Cardiac septum (tissue), 1 donor: ENCODE measurements around the gene DUSP6. TPM values are rescaled to one million over a fixed set of nuclear protein-coding genes. Genes with fewer than 3 reads are reported as not detected.

ENCODE experiments used
- DNase-seq: peaks from one replicate; pipeline ENCODE4 v3.0.0-alpha.2; 2020; ENCODE audit warnings: low spot score
- intact Hi-C: fragments of 100-400 bp; cut with DNase I; formaldehyde crosslinking; loops from one replicate; pipeline ENCODE4 v1.14.0; 2022
- total RNA-seq: library from RNA; stranded (reverse); fragmentation: NEBNext Ultra II Directional; extraction: Animal tissue kit (Norgen Biotek cat#: 25700); gene quantifications from one replicate; pipeline ENCODE4 v1.2.1, GENCODE V29; 2021
- donor health status: DM: no; HTN: no; CAD: no.

The DUSP6 gene
- total RNA-seq, 1 donor from 2014 or later: 28.9 TPM

DNA sequence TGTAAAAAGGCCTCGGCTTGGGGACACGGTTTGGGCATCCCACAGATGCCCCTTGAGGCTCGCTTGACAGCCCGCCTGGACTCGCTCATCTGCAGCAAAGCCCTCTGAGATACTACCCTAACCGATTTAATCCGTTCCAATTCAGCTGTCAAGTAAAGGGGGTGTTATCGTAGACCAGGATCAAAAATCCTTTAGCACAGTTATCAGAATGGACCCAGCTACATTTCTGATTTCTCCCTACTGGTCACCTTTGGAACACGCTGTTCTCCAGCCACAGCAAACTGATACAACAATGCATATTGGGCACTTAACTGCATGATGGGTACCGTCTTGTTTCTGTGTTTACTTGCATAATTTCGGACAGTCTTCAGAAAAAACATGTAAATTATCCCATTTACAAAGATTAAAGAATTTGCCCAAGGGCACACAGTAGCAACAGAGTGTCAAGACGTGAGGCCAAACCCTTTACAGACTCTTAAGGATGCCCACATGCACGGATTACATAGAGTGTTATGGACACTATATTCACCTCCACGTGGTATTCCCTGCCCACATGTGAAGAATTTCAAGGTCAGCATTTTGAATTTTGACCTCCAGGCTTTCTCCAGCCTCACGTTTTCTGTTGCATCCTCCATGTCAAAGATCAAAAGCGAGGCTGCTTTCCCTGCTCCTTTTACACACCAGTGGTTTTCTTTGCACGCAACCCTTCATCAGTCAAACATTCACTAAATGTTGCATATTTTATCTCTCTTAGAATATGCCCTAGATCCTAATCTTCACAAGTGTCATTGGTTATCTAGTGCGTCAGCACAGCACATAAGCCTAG, 3.2 kb upstream of the DUSP6 start:
- DNase-seq: no peak
- intact Hi-C loops: loop anchor here (10.0 kb wide), 1 partner anchor 169 kb away; the partner anchor contains the start of genes GALNT4 and POC1B

DNA sequence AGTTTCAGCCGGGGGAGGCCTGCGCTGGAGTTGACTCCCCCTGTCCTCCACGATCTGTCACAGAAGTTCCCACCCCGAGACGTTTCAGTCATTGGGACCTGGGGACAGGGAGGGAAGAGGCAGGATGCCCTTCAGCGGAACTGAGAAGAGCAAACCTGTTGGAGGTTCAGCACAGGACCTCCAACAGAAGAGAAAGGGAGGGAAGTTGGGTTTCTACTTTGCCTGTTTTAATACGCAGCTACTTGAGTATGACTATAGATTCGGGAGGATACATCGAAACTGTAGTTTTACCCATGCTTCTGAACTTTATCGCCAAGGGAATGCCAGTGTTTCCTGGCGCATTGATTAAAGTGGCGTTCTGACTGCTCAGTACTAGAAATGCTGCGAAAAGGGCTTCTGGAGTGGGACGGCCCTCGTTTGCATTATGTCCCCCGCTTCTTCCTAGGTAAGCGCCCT, 2.3 kb upstream of the DUSP6 start:
- intact Hi-C loops: loop anchor here (5.0 to 10.0 kb wide), 6 partner anchors 33 to 302 kb away; partner anchors contain the start of genes GALNT4 and POC1B
- no peak for DNase-seq

DNA sequence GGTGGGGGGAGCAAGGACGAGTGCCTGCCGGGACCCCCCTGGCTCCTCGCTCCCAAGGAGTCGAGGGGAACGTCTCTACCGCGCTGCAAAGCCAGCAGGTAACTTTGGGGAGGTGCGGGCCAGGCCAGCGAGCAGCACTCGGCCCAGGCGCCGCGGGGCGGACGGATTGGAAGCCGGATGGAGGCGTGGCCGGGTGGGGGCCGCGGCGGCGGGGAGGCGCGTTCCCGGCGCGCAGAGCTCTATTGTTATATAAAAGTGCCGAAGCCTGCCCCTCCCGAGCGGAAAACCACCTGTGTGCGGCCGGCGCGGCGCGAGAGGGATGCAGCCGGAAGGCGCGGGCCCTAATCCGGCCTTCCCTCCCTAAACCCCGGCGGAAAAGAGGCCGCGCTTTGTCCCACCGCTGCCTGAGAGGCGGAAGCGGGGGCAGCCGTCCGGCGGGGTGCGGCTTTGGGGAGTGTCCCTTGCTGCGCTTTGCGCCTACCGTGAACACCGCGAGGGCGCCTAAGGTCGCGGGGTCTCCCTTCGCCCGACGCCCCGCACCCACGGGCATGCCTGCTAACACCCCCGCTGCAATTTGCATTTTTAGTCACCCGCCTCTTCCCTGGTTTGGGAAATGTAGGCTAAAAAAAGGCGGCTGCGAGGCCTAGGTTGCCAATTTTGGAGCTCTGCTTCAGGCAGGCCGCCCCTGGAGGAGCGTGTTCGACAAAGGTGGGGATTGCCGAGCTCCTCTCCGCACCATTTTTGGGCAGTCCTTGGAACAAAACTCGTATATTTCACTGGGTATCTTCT, 1.7 kb upstream of the DUSP6 start:
- intact Hi-C loops: loop anchor here (5.0 to 10.0 kb wide), 6 partner anchors 33 to 302 kb away; partner anchors contain the start of genes GALNT4 and POC1B
- peak; percentile 92 for DNase-seq

DNA sequence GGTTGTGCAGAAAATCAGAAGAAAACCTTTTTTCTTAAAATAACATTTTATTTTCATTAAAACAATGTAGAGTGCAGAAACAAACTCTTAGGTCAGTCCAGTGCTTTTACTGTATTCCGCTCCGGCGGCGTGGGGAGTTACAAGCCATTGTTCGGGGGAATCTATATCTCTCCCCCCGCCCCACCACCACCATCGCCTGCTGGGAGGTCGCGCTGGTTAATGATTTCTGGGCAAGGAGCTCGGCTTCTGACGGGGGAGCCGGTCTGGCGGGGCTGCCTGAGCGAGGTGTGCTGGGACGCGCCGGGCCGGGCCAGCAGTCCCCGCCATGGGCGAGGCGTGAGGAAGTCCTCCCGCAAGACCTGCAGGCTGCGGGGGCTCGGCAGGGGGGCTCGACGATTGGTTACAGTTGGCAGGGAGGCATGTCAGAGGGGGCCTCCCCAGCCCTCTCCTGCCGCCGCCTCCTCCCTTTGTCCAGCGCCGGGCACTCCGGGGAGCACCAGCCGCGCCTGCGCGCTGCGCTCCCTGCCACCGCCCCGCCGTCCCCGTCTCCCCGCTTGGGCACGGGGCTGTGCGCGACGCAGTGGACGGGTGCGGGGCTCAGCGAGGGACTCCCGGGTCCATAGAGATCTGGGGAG, 1.0 kb upstream of the DUSP6 start:
- DNase-seq: peak; percentile 92
- intact Hi-C loops: loop anchor here (5.0 to 10.0 kb wide), 6 partner anchors 34 to 301 kb away; partner anchors contain the start of genes GALNT4 and POC1B

DNA sequence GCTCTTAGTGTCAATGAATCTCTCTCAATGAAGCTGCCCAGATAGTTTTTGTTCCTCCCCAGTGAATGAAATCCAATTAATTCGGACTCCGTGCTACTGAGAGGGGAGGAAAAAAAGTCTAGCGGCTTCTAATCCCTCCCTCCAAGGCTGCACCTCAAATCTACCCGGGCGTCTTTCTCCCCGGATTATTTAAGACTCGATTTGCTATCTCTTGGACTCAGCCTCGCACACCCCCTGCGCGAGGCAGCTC, 134 bp downstream of the DUSP6 start:
- intact Hi-C loops: loop anchor here (1.0 to 10.0 kb wide), 8 partner anchors 35 to 300 kb away; partner anchors contain the start of genes GALNT4 and POC1B

DNA sequence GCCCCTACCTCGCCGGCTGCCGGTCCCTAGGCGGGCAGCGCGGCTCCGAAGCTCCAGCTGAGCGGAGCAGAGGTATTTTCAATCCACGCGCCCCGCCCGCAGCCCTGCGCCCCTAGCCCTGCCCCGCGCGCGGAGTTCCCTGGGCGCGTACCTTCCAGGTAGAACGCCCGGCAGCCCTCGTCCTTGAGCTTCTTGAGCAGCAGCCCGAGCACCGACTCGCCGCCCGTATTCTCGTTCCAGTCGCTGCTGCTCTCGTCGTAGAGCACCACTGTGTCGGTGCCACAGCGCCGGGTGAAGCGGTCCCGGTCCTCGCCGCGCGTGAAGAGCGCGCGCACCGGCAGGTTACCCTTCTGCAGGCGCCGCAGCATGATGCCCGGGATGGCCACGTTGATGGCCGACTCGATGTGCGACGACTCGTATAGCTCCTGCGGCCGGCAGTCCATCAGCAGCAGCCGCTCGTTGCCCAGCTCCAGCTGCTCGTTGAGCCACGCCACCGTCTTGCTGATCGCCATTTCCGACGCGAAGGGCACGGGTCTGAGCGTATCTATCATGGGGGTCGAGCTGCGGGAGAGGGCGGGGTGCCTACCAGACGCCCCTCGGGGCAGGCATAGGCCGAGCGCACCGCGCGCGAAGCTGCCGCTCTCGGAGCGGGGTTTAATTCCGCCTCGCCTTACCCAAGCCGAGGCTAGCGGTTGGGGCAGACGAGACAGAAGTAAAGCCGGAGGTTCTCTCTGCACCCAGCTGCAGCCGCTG, 636 bp downstream of the DUSP6 start:
- intact Hi-C loops: loop anchor here (1.0 to 10.0 kb wide), 8 partner anchors 36 to 299 kb away; partner anchors contain the start of genes GALNT4 and POC1B
- no peak for DNase-seq

More for the DNA sequence above, 134 bp downstream of the DUSP6 start:
- DNase-seq: no peak

DNA sequence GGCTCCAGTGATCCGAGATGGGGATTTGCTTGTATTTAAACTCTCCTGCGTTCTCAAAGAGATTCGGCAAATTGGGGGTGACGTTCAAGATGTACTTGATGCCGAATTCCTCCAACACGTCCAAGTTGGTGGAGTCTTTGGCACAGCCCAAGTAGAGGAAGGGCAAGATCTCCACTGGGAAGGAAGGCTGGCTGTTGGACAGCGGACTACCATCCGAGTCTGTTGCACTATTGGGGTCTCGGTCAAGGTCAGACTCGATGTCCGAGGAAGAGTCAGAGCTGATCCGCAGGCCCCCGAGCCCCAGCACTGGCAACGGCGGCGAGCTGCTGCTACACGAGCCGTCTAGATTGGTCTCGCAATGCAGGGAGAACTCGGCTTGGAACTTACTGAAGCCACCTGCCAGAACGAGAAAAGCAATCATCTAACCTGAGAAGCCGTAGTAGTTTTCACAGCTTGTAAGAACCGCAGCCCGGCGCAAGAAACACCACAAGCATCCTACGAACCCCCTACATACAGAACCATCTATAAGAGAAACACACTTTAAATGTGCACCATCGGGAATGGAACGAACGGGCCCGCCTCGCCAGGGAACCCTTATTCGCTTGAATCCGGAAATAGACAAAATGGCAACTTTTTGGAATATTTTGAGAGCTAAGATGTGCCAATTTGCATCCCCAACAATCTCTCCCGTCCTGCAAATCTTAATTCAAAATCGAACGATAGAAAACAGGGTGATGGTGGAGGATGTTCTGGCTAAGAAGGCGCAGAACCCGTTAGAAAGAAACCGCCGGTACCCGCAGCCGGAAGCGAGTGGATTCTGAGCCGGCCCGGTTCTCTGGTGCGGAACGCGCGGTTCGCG, 1.4 kb downstream of the DUSP6 start:
- DNase-seq: no peak

DNA sequence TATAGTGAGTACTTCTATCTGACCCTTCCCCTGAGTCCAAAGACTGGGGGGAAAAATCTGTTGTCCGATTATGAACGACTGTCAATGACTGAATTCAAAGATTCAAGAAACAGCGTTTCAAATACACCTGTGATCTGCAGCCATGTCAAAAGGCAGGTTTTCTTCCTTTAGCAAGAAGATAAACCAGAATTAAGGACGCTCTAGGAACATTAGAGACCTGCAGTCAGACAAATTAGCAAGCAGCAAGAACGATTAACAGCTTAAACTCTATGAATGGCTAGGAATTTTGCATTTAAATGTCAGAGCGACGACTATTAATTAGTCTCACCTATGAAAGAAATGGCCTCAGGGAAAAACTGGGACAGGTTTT, 2.1 kb downstream of the DUSP6 start:
- intact Hi-C loops: loop anchor here (5.0 to 10.0 kb wide), 6 partner anchors 37 to 298 kb away; partner anchors contain the start of genes GALNT4 and POC1B
- no peak for DNase-seq

More for the DNA sequence above, 1.4 kb downstream of the DUSP6 start:
- intact Hi-C loops: loop anchor here (5.0 to 10.0 kb wide), 6 partner anchors 36 to 299 kb away; partner anchors contain the start of genes GALNT4 and POC1B

DNA sequence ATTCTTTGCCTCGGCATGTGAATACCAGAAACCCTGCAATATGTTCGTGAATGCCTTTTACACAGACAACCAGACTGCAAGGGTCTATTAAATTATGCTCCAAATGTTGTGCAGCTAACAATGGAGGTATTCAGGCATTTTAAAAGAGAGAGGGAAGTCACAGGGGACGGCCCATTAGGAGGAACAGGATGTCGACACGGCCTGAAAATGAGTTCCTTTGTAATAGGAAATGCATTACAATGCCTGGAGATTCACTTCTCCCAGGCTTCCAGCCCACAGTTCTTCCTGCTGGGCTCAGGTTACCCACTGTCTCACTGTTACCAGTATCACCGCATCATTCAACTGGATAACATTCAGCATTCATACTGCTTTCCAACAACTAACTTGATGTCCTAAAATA, 2.5 kb downstream of the DUSP6 start:
- intact Hi-C loops: loop anchor here (5.0 to 10.0 kb wide), 7 partner anchors 37 to 298 kb away; partner anchors contain the start of genes GALNT4 and POC1B
- DNase-seq: no peak

DNA sequence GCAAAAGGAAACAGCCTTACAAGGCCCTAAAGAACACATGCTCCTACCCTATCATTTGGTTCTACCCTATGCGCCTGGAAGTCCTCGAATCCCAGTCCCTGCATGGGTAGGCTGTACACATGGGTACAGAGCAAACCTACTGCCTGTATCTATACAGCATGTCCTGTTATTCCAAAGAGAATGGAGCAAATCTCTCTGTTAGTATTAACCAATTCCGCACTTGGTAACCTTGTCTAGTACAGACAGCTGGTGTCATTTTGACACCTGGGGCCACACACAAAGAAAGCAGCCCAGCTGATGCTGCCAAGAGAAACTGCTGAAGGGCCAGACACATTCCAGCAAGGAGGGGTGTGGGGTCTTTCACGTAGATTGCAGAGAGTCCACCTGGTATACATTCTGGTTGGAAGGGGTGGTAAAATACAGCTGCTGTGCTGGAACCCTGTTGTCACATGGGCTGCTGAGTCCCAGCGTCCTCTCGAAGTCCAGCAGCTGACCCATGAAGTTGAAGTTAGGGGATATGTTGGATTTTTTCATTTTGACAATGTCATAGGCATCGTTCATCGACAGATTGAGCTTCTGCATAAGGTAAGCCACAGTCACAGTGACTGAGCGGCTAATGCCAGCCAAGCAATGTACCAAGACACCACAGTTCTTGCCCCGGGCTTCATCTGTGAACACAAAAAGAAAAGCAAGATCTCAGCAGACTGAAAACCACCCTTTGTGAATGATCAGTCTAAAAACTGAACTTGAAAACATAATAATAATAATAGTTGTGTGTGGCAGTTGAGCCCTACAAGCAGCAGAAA, 3.2 kb downstream of the DUSP6 start:
- intact Hi-C loops: loop anchor here (5.0 kb wide), 1 partner anchor 67 kb away; no protein-coding TSS in a partner anchor
- no peak for DNase-seq

DNA sequence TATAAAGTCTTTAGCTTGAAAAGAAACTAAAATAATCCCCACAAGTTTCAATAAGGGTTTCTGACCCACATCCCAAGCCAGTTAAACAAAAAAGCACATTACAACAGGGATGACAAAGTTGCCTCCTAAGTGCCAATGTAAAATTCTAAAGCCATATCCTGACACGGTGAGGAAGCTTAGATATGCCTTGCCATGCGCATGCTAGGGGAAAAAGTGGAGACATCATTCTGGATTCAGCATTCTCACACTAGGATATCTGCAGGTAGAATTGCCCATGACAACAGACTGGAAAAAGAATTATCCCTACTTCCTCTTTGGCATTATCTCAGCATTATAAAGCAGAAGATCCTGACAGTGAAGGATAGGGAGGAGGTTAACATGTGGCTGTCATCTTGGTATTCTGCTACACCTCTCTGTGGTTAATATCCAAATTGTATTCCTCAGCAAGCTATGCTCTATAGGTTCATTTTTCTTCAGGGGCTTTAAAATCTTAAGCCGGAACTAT, 4.9 kb downstream of the DUSP6 start:
- intact Hi-C loops: loop anchor here (2.0 to 5.0 kb wide), 2 partner anchors 65 to 167 kb away; no protein-coding TSS in a partner anchor
- DNase-seq: no peak

DNA sequence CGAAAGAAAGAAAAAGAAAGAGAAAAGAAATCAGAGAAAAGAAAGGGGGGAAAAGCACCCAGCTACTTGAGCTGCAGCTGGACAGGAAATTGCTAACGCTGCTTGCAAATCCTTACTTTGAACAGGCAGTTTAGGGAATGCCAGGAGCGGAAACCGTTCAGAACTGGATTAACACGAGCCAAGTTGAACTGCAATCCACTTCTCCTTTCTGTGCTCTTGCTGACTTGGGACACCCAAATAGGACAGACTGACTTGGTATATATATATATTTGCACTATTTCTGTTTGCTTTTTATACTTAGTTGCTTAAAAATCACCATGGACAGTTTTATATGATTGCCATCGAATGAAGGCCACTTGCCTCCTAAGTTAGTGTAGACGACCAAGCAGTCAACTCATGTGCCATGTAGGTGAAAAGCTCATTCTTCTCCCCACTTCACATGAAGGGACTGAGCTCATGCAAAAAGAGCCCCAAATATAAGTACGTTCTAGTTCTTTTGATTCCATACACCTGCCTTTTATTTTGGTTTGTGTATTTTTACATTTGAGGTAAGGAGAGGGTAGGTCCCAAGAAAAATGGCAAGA, 5.5 kb downstream of the DUSP6 start:
- intact Hi-C loops: loop anchor here (2.0 to 5.0 kb wide), 2 partner anchors 65 to 166 kb away; no protein-coding TSS in a partner anchor

DNA sequence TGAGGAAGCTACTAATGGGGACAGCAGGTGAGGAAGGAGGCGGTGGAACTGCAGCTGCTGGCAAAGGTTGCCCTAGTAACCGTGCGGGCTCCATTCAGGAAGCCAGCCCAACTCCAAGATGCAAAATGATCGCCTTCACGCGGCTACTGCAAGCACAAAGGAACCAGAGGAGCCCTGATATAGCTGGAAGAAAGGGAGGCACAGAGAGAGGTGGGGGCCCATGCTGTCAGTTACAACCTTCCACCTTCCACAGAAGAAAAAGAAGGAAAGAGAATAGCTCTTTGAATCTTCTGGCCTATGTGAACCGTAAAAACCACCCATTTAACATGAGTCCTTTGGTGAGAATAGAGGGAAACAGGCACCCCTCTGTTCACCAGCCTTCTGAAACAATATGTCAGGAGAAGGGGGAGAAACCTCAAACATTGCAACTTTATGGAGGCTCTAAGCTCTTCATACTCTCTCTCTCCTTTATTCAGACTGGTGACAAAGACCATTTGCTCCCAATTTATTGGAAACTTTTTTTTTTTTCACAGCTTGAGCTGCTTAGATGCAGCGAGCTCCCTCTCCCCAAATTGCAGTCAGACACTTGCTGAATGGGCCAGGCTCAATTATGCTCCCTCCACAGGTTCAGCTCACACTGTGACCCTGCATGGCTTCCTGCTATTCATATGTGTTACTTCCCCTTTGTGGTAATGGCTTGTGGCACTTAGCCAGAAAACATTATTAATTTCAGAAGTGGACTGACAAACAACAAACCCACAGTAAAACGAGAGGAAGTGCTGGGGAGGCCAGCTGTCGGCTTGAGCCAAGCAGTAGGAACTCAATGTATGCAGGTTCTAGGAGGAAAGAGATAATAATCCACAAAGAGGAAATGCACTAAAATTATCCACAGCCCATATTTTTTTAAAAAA, 6.2 kb downstream of the DUSP6 start:
- intact Hi-C loops: loop anchor here (2.0 to 5.0 kb wide), 2 partner anchors 64 to 165 kb away; no protein-coding TSS in a partner anchor
- peak; percentile 85 for DNase-seq

More for the DNA sequence above, 5.5 kb downstream of the DUSP6 start:
- DNase-seq: no peak

DNA sequence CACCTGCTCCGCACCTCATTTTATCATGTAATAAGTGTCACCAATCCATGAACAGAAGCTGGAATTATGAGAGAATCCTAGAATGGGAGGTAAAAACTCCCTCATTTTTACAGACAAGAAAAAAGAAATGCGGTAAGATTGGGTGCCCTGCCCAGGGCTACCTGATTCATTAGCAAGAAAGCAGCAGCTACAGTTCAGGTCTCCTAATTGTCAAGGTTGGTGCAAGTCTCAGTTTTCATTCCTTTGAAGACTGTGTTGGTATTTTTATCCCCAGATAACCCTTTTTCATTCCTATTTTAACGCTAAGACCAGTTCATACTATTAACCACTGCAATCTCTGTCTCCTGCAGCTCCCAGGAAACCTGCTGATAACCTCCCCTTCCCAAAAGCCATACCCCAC, 6.9 kb downstream of the DUSP6 start:
- intact Hi-C loops: loop anchor here (5.0 kb wide), 1 partner anchor 63 kb away; no protein-coding TSS in a partner anchor
- no peak for DNase-seq

DNA sequence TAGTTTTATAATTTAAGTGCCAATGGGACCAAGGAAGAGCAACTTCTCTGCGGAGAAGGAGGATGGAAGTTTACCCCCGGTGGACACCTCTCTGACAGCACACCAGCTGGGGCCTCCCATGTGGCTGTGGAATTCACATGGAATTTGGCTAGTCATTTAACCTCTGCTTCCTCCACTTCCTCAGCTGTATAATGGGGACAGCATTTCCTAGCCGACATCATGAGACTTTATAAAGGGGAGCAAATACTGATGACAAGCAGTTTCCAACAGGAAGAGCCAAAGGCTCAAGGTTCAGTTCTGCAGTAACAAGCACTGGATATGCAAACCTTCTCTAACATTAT, 7.5 kb downstream of the DUSP6 start:
- intact Hi-C loops: loop anchor here (5.0 kb wide), 1 partner anchor 63 kb away; no protein-coding TSS in a partner anchor

More for the DNA sequence above, 7.5 kb downstream of the DUSP6 start:
- DNase-seq: no peak
